GM12874 (cell line): Measurements from ENCODE around the gene FAM111A.
A peak's percentile ranks its signal among the peaks of the same experiment; 100 is the strongest.

Source experiments
- TF ChIP-seq, protein P1 (sequence below): IDR thresholded peaks from 2 replicates; pipeline ENCODE4 v1.5.1; 2011; ENCODE audit warnings: low read depth, mild to moderate bottlenecking, control low read depth, low read length, moderate library complexity; ENCODE audit not compliant: insufficient read depth

The FAM111A gene

DNA sequence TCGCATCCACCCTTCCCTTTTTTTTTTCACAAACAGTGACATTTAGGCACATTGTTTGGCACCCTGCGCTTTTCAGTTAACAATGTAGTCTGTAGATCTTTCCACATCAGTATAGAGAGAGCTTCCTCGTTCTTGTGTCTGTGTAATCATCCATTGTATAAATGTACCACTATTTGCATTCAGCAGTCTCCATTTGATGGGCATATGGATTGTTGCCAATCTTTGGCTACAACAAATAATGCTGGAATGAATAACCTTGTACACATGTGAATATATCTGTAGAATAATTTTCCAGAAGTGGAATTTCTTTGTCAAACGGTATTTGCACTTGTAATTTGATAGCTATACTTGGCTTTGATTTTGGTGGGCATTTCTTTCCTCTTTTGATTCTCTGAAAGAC is 52.9 kb downstream of the FAM111A start:
- TF ChIP-seq, protein P1, sequence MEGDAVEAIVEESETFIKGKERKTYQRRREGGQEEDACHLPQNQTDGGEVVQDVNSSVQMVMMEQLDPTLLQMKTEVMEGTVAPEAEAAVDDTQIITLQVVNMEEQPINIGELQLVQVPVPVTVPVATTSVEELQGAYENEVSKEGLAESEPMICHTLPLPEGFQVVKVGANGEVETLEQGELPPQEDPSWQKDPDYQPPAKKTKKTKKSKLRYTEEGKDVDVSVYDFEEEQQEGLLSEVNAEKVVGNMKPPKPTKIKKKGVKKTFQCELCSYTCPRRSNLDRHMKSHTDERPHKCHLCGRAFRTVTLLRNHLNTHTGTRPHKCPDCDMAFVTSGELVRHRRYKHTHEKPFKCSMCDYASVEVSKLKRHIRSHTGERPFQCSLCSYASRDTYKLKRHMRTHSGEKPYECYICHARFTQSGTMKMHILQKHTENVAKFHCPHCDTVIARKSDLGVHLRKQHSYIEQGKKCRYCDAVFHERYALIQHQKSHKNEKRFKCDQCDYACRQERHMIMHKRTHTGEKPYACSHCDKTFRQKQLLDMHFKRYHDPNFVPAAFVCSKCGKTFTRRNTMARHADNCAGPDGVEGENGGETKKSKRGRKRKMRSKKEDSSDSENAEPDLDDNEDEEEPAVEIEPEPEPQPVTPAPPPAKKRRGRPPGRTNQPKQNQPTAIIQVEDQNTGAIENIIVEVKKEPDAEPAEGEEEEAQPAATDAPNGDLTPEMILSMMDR = no peak

DNA sequence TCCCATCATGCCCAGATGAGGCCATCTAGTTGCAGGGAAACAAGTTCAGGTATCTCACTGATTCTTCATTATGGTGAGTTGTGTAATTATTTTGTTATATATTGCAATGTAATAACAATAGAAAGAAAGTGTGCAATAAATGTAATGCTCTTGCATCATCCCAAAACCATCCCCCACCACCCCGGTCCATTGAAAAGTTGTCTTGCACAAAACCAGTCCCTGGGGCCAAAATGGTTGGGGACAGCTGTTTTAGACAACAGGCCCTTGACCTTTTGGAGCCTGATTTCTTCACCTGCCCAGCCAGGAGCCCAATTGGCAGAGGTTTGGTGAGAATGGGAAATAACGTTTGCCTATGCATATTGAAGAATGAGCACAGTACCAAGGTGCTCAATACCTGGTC is 54.1 kb downstream of the FAM111A start:
- TF ChIP-seq, protein P1 = no peak

DNA sequence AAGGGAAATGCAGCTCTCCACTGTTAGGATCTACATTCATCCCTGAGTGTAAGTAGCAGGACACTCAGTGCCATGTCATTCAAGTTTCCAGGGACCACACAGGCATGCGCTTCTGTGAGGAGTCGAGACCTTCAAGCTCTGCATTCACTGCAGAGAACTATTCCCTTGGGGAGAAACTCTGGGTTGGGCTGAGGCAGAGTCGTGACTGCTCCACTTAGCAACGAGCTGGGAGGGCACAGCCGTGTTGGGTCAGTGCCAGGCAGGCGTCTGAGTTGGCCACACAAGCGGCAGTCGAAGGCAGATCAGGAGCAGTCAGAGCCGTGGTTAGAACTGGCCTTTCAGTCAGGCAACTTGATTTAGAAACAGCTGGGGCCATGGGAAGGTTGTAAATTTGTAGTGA is 55.3 kb downstream of the FAM111A start:
- TF ChIP-seq, protein P1 = no peak

DNA sequence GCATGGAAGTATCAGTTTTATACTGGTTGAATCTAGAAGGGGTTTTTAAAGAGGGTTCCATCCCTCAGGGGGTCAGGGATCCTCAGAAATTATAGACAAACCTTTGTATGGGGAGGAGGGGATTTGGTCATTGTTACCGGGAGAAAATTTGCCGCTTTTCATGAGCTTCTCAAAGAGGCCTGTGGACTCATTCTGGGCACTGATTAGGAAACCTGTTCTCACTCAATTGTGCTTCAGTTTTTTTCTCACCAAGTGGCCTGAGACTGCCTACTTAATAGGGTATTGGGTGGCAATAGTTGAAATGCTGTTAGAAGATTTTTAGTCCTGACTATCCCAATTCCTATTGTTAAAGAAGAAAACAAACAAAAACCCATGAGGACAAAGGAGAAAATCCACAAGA is 56.1 kb downstream of the FAM111A start:
- TF ChIP-seq, protein P1 = no peak

DNA sequence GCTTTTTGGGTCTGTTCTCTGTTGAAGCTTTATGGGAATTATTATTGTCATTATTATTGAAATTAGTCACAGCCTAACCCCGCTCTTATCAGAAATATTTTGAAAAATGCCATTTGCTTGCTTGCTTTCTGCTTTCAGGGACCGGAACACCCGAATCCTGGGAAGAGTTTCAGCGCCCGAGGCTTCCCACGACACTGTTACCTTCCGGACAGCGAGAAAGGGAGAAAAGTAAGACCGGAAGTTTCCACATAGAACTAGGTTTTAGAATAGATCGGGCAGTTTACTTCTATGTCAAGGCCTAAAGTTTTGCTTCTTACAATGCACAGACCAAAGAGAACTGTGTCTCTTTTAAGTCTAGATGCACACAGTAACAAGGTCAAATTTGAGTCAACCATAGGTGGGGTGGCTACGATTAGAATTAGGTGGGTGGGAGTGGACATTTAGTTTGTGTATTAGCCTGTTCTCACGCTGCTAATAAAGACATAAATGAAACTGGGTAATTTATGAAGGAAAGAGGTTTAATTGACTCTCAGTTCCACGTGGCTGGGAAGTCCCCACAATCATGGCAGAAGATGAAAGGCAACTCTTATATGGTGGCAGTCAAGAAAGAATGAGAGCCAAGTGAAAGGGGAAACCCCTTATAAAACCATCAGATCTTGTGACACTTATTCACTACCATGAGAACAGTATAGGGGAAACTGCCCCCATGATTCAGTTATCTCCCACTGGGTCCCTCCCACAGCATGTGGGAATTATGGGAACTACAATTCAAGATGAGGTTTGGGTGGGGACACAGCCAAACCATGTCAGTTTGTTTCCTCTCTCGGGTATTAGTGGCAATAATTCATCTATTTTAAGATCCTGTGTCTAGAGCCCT is 57.1 kb downstream of the FAM111A start:
- TF ChIP-seq, protein P1 = no peak

DNA sequence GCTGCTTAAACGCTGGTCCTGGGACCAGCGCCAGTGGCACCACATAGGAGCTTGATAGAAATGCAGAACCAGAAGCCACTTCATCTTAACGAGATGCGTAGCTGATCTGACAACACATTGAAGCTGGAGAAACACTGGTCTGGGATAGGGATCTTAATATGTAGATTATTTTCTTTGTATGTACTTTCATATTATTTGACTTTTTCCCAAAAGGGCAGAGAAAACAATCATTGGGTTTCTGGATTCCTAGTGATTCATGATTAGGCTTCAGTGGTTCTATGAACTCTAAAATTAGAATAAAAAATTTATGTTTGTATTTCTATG is 57.7 kb downstream of the FAM111A start:
- TF ChIP-seq, protein P1 = no peak

DNA sequence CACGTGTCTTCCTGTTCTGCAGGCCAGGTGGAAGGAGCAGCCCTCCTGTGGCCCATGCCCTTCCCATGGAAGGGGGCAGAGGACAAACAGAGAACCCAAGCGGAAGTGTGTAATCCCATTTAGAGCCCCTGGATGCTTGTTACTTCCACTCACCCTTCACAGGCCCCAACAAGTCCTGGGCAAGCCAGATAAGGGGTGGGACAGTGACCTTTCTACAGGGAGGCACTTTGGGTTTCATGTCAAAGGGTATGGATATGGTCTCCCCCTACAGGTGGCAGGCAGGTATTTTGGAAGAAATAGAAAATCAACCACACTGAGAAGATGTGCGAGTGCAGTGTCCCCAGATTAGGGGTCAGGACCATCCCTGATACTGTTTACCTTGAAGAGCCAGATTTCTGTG is 58.7 kb downstream of the FAM111A start:
- TF ChIP-seq, protein P1 = peak; percentile 46; the same call in 1 of the 2 replicates
